KOPT-K1 (cell line): Measurements from ENCODE around the gene ARHGAP6.
"Not testable (repeated sequence)": the region's sequence is repeated elsewhere in the genome, so short reads cannot be mapped to it uniquely, and the experiment has no call there.

Experiments
- H3K27ac ChIP-seq: fragments of 200-600 bp; sonication (generic); 2 replicates; pipeline ENCODE4 v1.5.1; 2016; ENCODE audit warnings: antibody characterized with exemption, mild to moderate bottlenecking, low read depth, low read length; ENCODE audit not compliant: poor library complexity, severe bottlenecking
- H3K36me3 ChIP-seq: fragments of 200-600 bp; sonication (generic); 2 replicates; pipeline ENCODE4 v1.5.1; 2017; ENCODE audit warnings: antibody characterized with exemption, mild to moderate bottlenecking, low read length, moderate library complexity; ENCODE audit not compliant: insufficient read depth
- H3K9me3 ChIP-seq: fragments of 200-600 bp; sonication (generic); 2 replicates; pipeline ENCODE4 v1.5.1; 2017; ENCODE audit warnings: antibody characterized with exemption, low read length, mild to moderate bottlenecking; ENCODE audit not compliant: insufficient read depth, poor library complexity, severe bottlenecking

Gene ARHGAP6

GRCh38 chrX:11125060-11125459, 540.7 kb downstream of the ARHGAP6 start:
- no peak overlapping the region for H3K27ac ChIP-seq
- peaks cover 26% of the 10 kb centered on the region for H3K36me3 ChIP-seq
- no peaks in the 10 kb centered on the region for H3K9me3 ChIP-seq

GRCh38 chrX:11124112-11124511, 541.6 kb downstream of the ARHGAP6 start:
- H3K9me3 ChIP-seq, result no peaks in the 10 kb centered on the region
- H3K27ac ChIP-seq, result no peak overlapping the region
- H3K36me3 ChIP-seq, result peaks cover 33% of the 10 kb centered on the region

GRCh38 chrX:11123087-11123486, 542.6 kb downstream of the ARHGAP6 start:
- peaks cover 43% of the 10 kb centered on the region for H3K36me3 ChIP-seq
- not testable (repeated sequence) for H3K9me3 ChIP-seq, H3K27ac ChIP-seq

- Histone ChIP-seq H3K36me3 (peaks cover 80% of the 10 kb centered on the region), H3K9me3 (no peaks in the 10 kb centered on the region), H3K27ac (no peak overlapping the region)
Measured at GRCh38 chrX:11119313-11119943, 546.3 kb downstream of the ARHGAP6 start.

- Histone ChIP-seq H3K27ac (no peak overlapping the region), H3K36me3 (peaks cover 87% of the 10 kb centered on the region), H3K9me3 (no peaks in the 10 kb centered on the region)
Measured at GRCh38 chrX:11117745-11118144, 548.0 kb downstream of the ARHGAP6 start.

- Histone ChIP-seq H3K9me3 (no peaks in the 10 kb centered on the region), H3K27ac (no peak overlapping the region), H3K36me3 (peaks cover 51% of the 10 kb centered on the region)
Measured at GRCh38 chrX:11113731-11114130, 552.0 kb downstream of the ARHGAP6 start.

- Histone ChIP-seq H3K36me3 (peaks cover 33% of the 10 kb centered on the region), H3K9me3 (no peaks in the 10 kb centered on the region), H3K27ac (peak overlapping the region; percentile 76)
Measured at GRCh38 chrX:11111947-11112346, 553.8 kb downstream of the ARHGAP6 start.

GRCh38 chrX:11111037-11111851, 554.5 kb downstream of the ARHGAP6 start, which contains the start of gene HCCS:
TSS of gene HCCS (plus strand) at chrX:11111332. CDS start at chrX:11112061, 729 bp downstream.
- peaks cover 26% of the 10 kb centered on the region for H3K36me3 ChIP-seq
- H3K27ac ChIP-seq, result peak within 1 kb of the TSS; percentile 76
- no peaks in the 10 kb centered on the region for H3K9me3 ChIP-seq

GRCh38 chrX:11109968-11110367, 555.8 kb downstream of the ARHGAP6 start:
- H3K36me3 ChIP-seq, result peaks cover 13% of the 10 kb centered on the region
- H3K9me3 ChIP-seq, result no peaks in the 10 kb centered on the region
- peak overlapping the region; percentile 76 for H3K27ac ChIP-seq

- Histone ChIP-seq H3K36me3 (no peaks in the 10 kb centered on the region; the same call in 1 of the 2 replicates), H3K27ac (no peak overlapping the region), H3K9me3 (no peaks in the 10 kb centered on the region)
Measured at GRCh38 chrX:11108253-11108941, 557.3 kb downstream of the ARHGAP6 start.

GRCh38 chrX:11105080-11105479, 560.6 kb downstream of the ARHGAP6 start:
- H3K36me3 ChIP-seq, result no peaks in the 10 kb centered on the region

GRCh38 chrX:11103751-11104150, 562.0 kb downstream of the ARHGAP6 start:
- H3K36me3 ChIP-seq, result no peaks in the 10 kb centered on the region
- H3K27ac ChIP-seq, result no peak overlapping the region
- no peaks in the 10 kb centered on the region for H3K9me3 ChIP-seq

More at GRCh38 chrX:11105080-11105479, 560.6 kb downstream of the ARHGAP6 start:
- no peak overlapping the region for H3K27ac ChIP-seq
- no peaks in the 10 kb centered on the region for H3K9me3 ChIP-seq

- Histone ChIP-seq H3K36me3 (no peaks in the 10 kb centered on the region), H3K9me3 (no peaks in the 10 kb centered on the region), H3K27ac (no peak overlapping the region)
Measured at GRCh38 chrX:11103006-11103405, 562.7 kb downstream of the ARHGAP6 start.

GRCh38 chrX:11100281-11101035, 565.3 kb downstream of the ARHGAP6 start:
- H3K36me3 ChIP-seq, result no peaks in the 10 kb centered on the region
- no peaks in the 10 kb centered on the region for H3K9me3 ChIP-seq
- no peak overlapping the region for H3K27ac ChIP-seq

GRCh38 chrX:11099465-11099864, 566.3 kb downstream of the ARHGAP6 start:
- H3K27ac ChIP-seq, result no peak overlapping the region
- H3K36me3 ChIP-seq, result no peaks in the 10 kb centered on the region
- no peaks in the 10 kb centered on the region for H3K9me3 ChIP-seq
